ENCODE results near the gene FMNL2. TPM values are rescaled to one million over a fixed set of nuclear protein-coding genes. Genes with fewer than 3 reads are reported as not detected.
"Not testable (repeated sequence)": the region's sequence is repeated elsewhere in the genome, so short reads cannot be mapped to it uniquely, and the experiment has no call there.

FMNL2 gene
- total RNA-seq, 1 donor from 2014 or later, result 166 TPM

- TF ChIP-seq, protein P1, sequence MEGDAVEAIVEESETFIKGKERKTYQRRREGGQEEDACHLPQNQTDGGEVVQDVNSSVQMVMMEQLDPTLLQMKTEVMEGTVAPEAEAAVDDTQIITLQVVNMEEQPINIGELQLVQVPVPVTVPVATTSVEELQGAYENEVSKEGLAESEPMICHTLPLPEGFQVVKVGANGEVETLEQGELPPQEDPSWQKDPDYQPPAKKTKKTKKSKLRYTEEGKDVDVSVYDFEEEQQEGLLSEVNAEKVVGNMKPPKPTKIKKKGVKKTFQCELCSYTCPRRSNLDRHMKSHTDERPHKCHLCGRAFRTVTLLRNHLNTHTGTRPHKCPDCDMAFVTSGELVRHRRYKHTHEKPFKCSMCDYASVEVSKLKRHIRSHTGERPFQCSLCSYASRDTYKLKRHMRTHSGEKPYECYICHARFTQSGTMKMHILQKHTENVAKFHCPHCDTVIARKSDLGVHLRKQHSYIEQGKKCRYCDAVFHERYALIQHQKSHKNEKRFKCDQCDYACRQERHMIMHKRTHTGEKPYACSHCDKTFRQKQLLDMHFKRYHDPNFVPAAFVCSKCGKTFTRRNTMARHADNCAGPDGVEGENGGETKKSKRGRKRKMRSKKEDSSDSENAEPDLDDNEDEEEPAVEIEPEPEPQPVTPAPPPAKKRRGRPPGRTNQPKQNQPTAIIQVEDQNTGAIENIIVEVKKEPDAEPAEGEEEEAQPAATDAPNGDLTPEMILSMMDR (IDR thresholded peaks at IDR 0.05; ENCODE audit: partially characterized antibody, unreplicated experiment), result no peak
- H3K27me3 Mint-ChIP-seq (ENCODE audit: unreplicated experiment), result peaks cover 3% of the 10 kb centered on the region
- H3K27ac Mint-ChIP-seq (ENCODE audit: unreplicated experiment), result no peak overlapping the region
- peaks cover 20% of the 10 kb centered on the region for H3K4me1 Mint-ChIP-seq (ENCODE audit: low read depth, unreplicated experiment)
- H3K9me3 Mint-ChIP-seq (ENCODE audit: unreplicated experiment), result peaks cover 4% of the 10 kb centered on the region
- peaks cover 4% of the 10 kb centered on the region for H3K36me3 Mint-ChIP-seq (ENCODE audit: unreplicated experiment)
- no peak overlapping the region for H3K4me3 Mint-ChIP-seq (ENCODE audit: unreplicated experiment)
- no peak for DNase-seq
These were observed 184.6 kb downstream of the FMNL2 start for GRCh38 chr2:152519581-152519952.

GRCh38 chr2:152520759-152521158 lies 185.8 kb downstream of the FMNL2 start:
- Mint-ChIP-seq H3K27me3 (ENCODE audit: unreplicated experiment) (peaks cover 3% of the 10 kb centered on the region), H3K27ac (ENCODE audit: unreplicated experiment) (no peak overlapping the region), H3K9me3 (ENCODE audit: unreplicated experiment) (peaks cover 4% of the 10 kb centered on the region), H3K4me3 (ENCODE audit: unreplicated experiment) (no peak overlapping the region), H3K4me1 (ENCODE audit: low read depth, unreplicated experiment) (peaks cover 19% of the 10 kb centered on the region), H3K36me3 (ENCODE audit: unreplicated experiment) (peaks cover 4% of the 10 kb centered on the region)
- DNase-seq, result no peak
- TF ChIP-seq, protein P1 (IDR thresholded peaks at IDR 0.05; ENCODE audit: partially characterized antibody, unreplicated experiment), result no peak

GRCh38 chr2:152522446-152522845 lies 187.5 kb downstream of the FMNL2 start:
- H3K9me3 Mint-ChIP-seq (ENCODE audit: unreplicated experiment); H3K27me3 Mint-ChIP-seq (ENCODE audit: unreplicated experiment); H3K27ac Mint-ChIP-seq (ENCODE audit: unreplicated experiment); H3K4me3 Mint-ChIP-seq (ENCODE audit: unreplicated experiment); H3K36me3 Mint-ChIP-seq (ENCODE audit: unreplicated experiment); DNase-seq: not testable (repeated sequence)
- H3K4me1 Mint-ChIP-seq (ENCODE audit: low read depth, unreplicated experiment), result peaks cover 16% of the 10 kb centered on the region

- Mint-ChIP-seq H3K27me3 (ENCODE audit: unreplicated experiment) (peaks cover 6% of the 10 kb centered on the region), H3K36me3 (ENCODE audit: unreplicated experiment) (peaks cover 4% of the 10 kb centered on the region), H3K27ac (ENCODE audit: unreplicated experiment) (no peak overlapping the region), H3K4me1 (ENCODE audit: low read depth, unreplicated experiment) (peaks cover 15% of the 10 kb centered on the region), H3K4me3 (ENCODE audit: unreplicated experiment) (no peak overlapping the region), H3K9me3 (ENCODE audit: unreplicated experiment) (peaks cover 2% of the 10 kb centered on the region)
- no peak for DNase-seq
- TF ChIP-seq, protein P1 (IDR thresholded peaks at IDR 0.05; ENCODE audit: partially characterized antibody, unreplicated experiment), result no peak
These were observed 188.1 kb downstream of the FMNL2 start for GRCh38 chr2:152523091-152523490.

DNA sequence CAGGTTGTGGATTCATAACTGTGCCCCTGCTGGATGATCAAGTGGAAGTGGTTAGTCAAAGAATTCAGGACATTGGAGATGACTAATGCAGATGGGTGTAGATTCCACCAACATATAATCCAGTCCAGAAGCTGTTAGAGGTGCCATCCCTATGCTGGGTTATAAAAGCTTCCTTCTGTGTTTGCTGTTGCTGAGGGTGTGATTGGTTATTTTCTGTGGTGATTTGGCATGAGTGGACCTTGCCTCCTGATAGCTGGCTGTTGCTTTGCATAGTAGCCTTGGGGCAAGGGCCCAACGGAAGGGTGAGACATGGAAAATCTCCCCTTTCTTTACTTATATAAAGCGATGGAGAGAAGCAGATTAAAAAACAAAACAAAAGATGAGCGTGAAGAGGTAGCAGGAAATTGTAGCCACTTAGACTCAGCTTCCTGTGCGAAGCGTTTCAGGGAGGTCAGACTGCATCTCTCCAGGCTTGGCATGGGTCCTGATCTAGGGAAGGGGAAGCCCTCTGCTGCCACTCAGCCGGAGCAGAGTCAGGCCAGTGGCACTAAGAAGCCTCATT lies 190.4 kb downstream of the FMNL2 start:
- Mint-ChIP-seq H3K4me1 (ENCODE audit: low read depth, unreplicated experiment) (peaks cover 15% of the 10 kb centered on the region), H3K36me3 (ENCODE audit: unreplicated experiment) (peaks cover 4% of the 10 kb centered on the region), H3K27ac (ENCODE audit: unreplicated experiment) (peak overlapping the region; percentile 41), H3K9me3 (ENCODE audit: unreplicated experiment) (peaks cover 2% of the 10 kb centered on the region), H3K4me3 (ENCODE audit: unreplicated experiment) (no peak overlapping the region), H3K27me3 (ENCODE audit: unreplicated experiment) (peaks cover 6% of the 10 kb centered on the region)
- no peak for DNase-seq
- TF ChIP-seq, protein P1 (IDR thresholded peaks at IDR 0.05; ENCODE audit: partially characterized antibody, unreplicated experiment), result no peak

All from glutamatergic neuron (in vitro differentiated cells).